SK-N-SH (cell line): ENCODE results near the gene AXIN1. TPM values are rescaled to one million over a fixed set of nuclear protein-coding genes. Genes with fewer than 3 reads are reported as not detected.

Experiments
- CTCF ChIA-PET: fragments of 300-600, 350-600 bp; formaldehyde crosslinking; extraction: SDS; loops from one replicate; lab custom pipeline; 2021; lab: Yijun Ruan, JAX
- POLR2A ChIA-PET: fragments of 350-600 bp; sonication (Branson Sonifier 250); formaldehyde crosslinking; extraction: SDS; loops from one replicate; lab custom pipeline; 2020; ENCODE audit warnings: antibody characterized with exemption, inconsistent platforms; lab: Yijun Ruan, JAX
- DNase-seq: peaks from one replicate; pipeline ENCODE4 v3.0.0; 2012
- H2AFZ ChIP-seq: fragments of 200-600 bp; sonication (generic); 2 replicates; pipeline ENCODE4 v1.8.1; 2016; ENCODE audit warnings: antibody characterized with exemption, mild to moderate bottlenecking, low read depth
- H3F3A ChIP-seq: fragments of 200-600 bp; sonication (generic); replicated peaks from 2 replicates; pipeline ENCODE3; 2016; ENCODE audit warnings: antibody characterized with exemption, mild to moderate bottlenecking; ENCODE audit not compliant: insufficient read depth
- H3K27ac ChIP-seq, 2 experiments: fragments of 200-500 bp in 1 of 2; fragments of 200-600 bp in 1 of 2; sonication (Bioruptor generic) in 1 of 2; sonication (generic), shearing (Covaris generic) in 1 of 2; 2 replicates each; pipeline versions ENCODE4 v1.5.1 to v1.6.1; 2014 to 2016; ENCODE audit warnings: low read depth in 2 of 2, inconsistent platforms in 1 of 2, low read length in 1 of 2, mild to moderate bottlenecking in 1 of 2, mixed read lengths in 1 of 2
- H3K27me3 ChIP-seq: fragments of 200-600 bp; sonication (generic), shearing (Covaris generic); 2 replicates; pipeline ENCODE4 v1.6.1; 2016; ENCODE audit warnings: mixed run types; ENCODE audit not compliant: insufficient read depth
- H3K36me3 ChIP-seq, 2 experiments: fragments of 200-500 bp in 1 of 2; fragments of 200-600 bp in 1 of 2; sonication (Bioruptor generic) in 1 of 2; sonication (generic) in 1 of 2; replicated peaks in 1 of 2; 2 replicates each; pipeline versions ENCODE3 to v1.5.1; 2014 to 2016; ENCODE audit warnings: low read length in 1 of 2, mild to moderate bottlenecking in 1 of 2; ENCODE audit not compliant: insufficient read depth in 2 of 2, control insufficient read depth in 1 of 2
- H3K4me1 ChIP-seq, 2 experiments: fragments of 200-500 bp in 1 of 2; fragments of 200-600 bp in 1 of 2; sonication (Bioruptor generic) in 1 of 2; sonication (generic), shearing (Covaris generic) in 1 of 2; 2 replicates each; pipeline versions ENCODE4 v1.5.1 to v1.6.1; 2014 to 2016; ENCODE audit warnings: low read depth in 1 of 2, low read length in 1 of 2, mixed run types in 1 of 2; ENCODE audit not compliant: insufficient read depth in 2 of 2, control insufficient read depth in 1 of 2
- H3K4me2 ChIP-seq: fragments of 200-600 bp; sonication (generic), shearing (Covaris generic); 2 replicates; pipeline ENCODE4 v1.6.1; 2017; ENCODE audit warnings: mixed run types
- H3K4me3 ChIP-seq, 2 experiments: fragments of 200-500 bp in 1 of 2; fragments of 200-600 bp in 1 of 2; sonication (Bioruptor generic) in 1 of 2; sonication (generic), shearing (Covaris generic) in 1 of 2; 2 replicates each; pipeline versions ENCODE4 v1.5.1 to v1.8.1; 2014 to 2016; ENCODE audit warnings: low read depth in 2 of 2, inconsistent platforms in 1 of 2, low read length in 1 of 2, mild to moderate bottlenecking in 1 of 2, mixed read lengths in 1 of 2, moderate library complexity in 1 of 2
- H3K79me2 ChIP-seq: fragments of 200-600 bp; sonication (generic); 2 replicates; pipeline ENCODE4 v1.8.1; 2017; ENCODE audit warnings: mild to moderate bottlenecking; ENCODE audit not compliant: insufficient read depth
- H3K9ac ChIP-seq: fragments of 200-600 bp; sonication (generic); 2 replicates; pipeline ENCODE4 v1.6.1; 2017; ENCODE audit warnings: mixed run types
- H3K9me2 ChIP-seq: fragments of 200-600 bp; sonication (generic); 2 replicates; pipeline ENCODE4 v1.6.1; 2017; ENCODE audit warnings: mixed run types
- H3K9me3 ChIP-seq: fragments of 200-600 bp; sonication (generic); 2 replicates; pipeline ENCODE4 v1.6.1; 2017; ENCODE audit warnings: mixed run types, mild to moderate bottlenecking, moderate library complexity
- H4K20me1 ChIP-seq: fragments of 200-600 bp; sonication (generic); 2 replicates; pipeline ENCODE4 v1.6.1; 2017; ENCODE audit warnings: mild to moderate bottlenecking, mixed run types; ENCODE audit not compliant: insufficient read depth
- CHD2 ChIP-seq: fragments of 150-350 bp; IDR thresholded peaks from 2 replicates; pipeline ENCODE4 v1.6.1; 2018; ENCODE audit warnings: low read length; ENCODE audit not compliant: partially characterized antibody
- EZH2phosphoT487 ChIP-seq: fragments of 200-600 bp; sonication (generic); IDR thresholded peaks from 2 replicates; pipeline ENCODE4 v1.6.1; 2017; ENCODE audit warnings: low read depth, mixed run types, mild to moderate bottlenecking, antibody characterized with exemption, moderate library complexity, borderline replicate concordance
- FOSL2 ChIP-seq: IDR thresholded peaks from 2 replicates; pipeline ENCODE4 v1.4.0; 2012; ENCODE audit warnings: low read depth, mild to moderate bottlenecking, moderate library complexity, borderline replicate concordance
- FOXM1 ChIP-seq: IDR thresholded peaks from 2 replicates; pipeline ENCODE4 v1.4.0; 2012; ENCODE audit warnings: low read depth, mild to moderate bottlenecking
- GABPA ChIP-seq: IDR thresholded peaks from 2 replicates; pipeline ENCODE4 v1.4.0; 2012; ENCODE audit warnings: low read depth, mild to moderate bottlenecking
- JUND ChIP-seq: IDR thresholded peaks from 2 replicates; pipeline ENCODE4 v1.4.0; 2012
- MEF2A ChIP-seq: IDR thresholded peaks from 2 replicates; pipeline ENCODE4 v1.4.0; 2012; ENCODE audit warnings: low read depth, borderline replicate concordance
- POLR2AphosphoS5 ChIP-seq: IDR thresholded peaks from 2 replicates; pipeline ENCODE4 v1.6.1; 2012; ENCODE audit warnings: low read depth, low read length
- RAD21 ChIP-seq: IDR thresholded peaks from 2 replicates; pipeline ENCODE4 v1.6.1; 2012; ENCODE audit warnings: mild to moderate bottlenecking, low read length
- RXRA ChIP-seq: IDR thresholded peaks from 2 replicates; pipeline ENCODE4 v1.4.0; 2012; ENCODE audit warnings: low read depth, mild to moderate bottlenecking, borderline replicate concordance
- SIN3A ChIP-seq: IDR thresholded peaks from 2 replicates; pipeline ENCODE4 v1.6.1; 2012; ENCODE audit warnings: low read depth, mild to moderate bottlenecking, low read length, moderate library complexity, borderline replicate concordance
- SMC3 ChIP-seq: IDR thresholded peaks from 2 replicates; pipeline ENCODE4 v1.6.1; 2012; ENCODE audit warnings: low read depth, low read length, improper control_type of control experiment
- YY1 ChIP-seq: IDR thresholded peaks from 2 replicates; pipeline ENCODE4 v1.4.0; 2012; ENCODE audit warnings: low read depth, mild to moderate bottlenecking
- WGBS: methylation state at CpG from one replicate; pipeline ENCODE4 v1.1.6; 2017; ENCODE audit warnings: low lambda C conversion rate; 5-methylcytosine and 5-hydroxymethylcytosine counted together
- polyA plus RNA-seq, 3 experiments: library from polyadenylated mRNA; depleted of rRNA; stranded (reverse); fragments of >200 nt; gene quantifications; 2 replicates each; pipeline ENCODE4 v1.2.3, GENCODE V29; 2012
- TF ChIP-seq, protein P1 (sequence below): IDR thresholded peaks from 2 replicates; pipeline ENCODE4; 2012
- TF ChIP-seq, protein P2 (sequence below): IDR thresholded peaks from 2 replicates; pipeline ENCODE4 v1.6.1; 2012; ENCODE audit warnings: mild to moderate bottlenecking, low read depth, low read length, moderate library complexity
- TF ChIP-seq, protein P3 (sequence below): fragments of 200-600 bp; sonication (generic); IDR thresholded peaks from 2 replicates; pipeline ENCODE4 v1.6.1; 2017; ENCODE audit warnings: antibody characterized with exemption, mild to moderate bottlenecking, moderate library complexity

Gene AXIN1
- polyA plus RNA-seq, 1 of the 3 experiments (the other 2 are of a cell fraction): 19.9 TPM

DNA sequence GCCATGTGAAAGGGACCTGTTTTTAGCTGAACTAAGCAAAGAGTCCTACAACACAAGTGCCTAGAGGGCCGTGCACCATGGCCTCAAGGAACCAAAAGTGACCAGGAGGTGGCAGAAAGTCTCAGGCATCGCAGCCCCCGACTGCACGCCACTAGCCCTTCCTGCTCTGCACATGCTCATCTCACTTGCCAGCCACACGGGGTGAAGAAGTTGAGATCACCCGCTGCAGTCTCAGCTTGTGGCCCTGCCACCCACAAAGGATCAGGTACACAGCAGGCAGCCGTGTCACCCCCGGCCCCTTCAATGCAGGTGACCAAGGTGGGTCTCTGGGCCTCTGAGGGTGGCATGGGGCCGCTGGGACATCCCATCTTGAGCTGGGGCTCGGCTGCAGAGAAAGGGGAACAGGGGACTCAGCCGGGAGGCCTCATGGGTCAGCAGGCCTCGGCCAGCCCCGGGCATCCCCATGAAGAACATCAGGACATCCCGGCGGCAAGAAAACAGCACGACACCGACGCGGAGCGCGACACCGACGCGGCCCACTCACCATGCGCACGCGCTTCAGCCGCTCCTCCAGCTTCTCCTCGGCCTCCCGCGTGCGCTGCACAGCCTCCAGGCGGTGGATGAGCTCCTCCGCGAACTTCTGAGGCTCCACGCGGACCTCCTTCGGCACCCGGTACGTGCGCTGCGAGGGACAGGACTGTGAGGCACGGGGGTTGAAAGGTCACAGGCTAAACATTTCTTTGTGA, 48.6 kb downstream of the AXIN1 start:
- H3K27me3 ChIP-seq: no peaks in the 10 kb centered on the region
- peaks cover 0 to 18% of the 10 kb centered on the region in 2 experiments for H3K36me3 ChIP-seq
- H3K4me2 ChIP-seq: no peak overlapping the region
- no peaks in the 10 kb centered on the region for H3K4me1 ChIP-seq
- POLR2A ChIA-PET: no interaction called here
- no peak overlapping the region for H3K27ac ChIP-seq
- H3K79me2 ChIP-seq: no peaks in the 10 kb centered on the region
- H3F3A ChIP-seq: no peaks in the 10 kb centered on the region
- H3K9me2 ChIP-seq: no peaks in the 10 kb centered on the region
- no peaks in the 10 kb centered on the region for H3K9me3 ChIP-seq
- no peak overlapping the region for H3K9ac ChIP-seq
- CTCF ChIA-PET: interaction anchor here (1.0 kb wide), 1 partner anchor 48 kb away, joined by 4 read pairs; the partner anchor contains the start of gene AXIN1
- no peak overlapping the region for H3K4me3 ChIP-seq
- no peak overlapping the region for H2AFZ ChIP-seq
- 96% methylated on average over 34 of the region's 43 CpGs for WGBS
- TF ChIP-seq SMC3 (0 out of 2 replicates have a peak, but pooled peaks have one; percentile 15), FOXM1 (no peak), GABPA (no peak), EZH2phosphoT487 (no peak), RAD21 (peak; percentile 43), SIN3A (no peak), JUND (no peak), POLR2AphosphoS5 (no peak), MEF2A (no peak), YY1 (no peak), RXRA (no peak), FOSL2 (no peak), CHD2 (no peak)
- TF ChIP-seq, protein P1, sequence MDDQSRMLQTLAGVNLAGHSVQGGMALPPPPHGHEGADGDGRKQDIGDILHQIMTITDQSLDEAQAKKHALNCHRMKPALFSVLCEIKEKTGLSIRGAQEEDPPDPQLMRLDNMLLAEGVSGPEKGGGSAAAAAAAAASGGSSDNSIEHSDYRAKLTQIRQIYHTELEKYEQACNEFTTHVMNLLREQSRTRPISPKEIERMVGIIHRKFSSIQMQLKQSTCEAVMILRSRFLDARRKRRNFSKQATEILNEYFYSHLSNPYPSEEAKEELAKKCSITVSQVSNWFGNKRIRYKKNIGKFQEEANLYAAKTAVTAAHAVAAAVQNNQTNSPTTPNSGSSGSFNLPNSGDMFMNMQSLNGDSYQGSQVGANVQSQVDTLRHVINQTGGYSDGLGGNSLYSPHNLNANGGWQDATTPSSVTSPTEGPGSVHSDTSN: no peak
- TF ChIP-seq, protein P2, sequence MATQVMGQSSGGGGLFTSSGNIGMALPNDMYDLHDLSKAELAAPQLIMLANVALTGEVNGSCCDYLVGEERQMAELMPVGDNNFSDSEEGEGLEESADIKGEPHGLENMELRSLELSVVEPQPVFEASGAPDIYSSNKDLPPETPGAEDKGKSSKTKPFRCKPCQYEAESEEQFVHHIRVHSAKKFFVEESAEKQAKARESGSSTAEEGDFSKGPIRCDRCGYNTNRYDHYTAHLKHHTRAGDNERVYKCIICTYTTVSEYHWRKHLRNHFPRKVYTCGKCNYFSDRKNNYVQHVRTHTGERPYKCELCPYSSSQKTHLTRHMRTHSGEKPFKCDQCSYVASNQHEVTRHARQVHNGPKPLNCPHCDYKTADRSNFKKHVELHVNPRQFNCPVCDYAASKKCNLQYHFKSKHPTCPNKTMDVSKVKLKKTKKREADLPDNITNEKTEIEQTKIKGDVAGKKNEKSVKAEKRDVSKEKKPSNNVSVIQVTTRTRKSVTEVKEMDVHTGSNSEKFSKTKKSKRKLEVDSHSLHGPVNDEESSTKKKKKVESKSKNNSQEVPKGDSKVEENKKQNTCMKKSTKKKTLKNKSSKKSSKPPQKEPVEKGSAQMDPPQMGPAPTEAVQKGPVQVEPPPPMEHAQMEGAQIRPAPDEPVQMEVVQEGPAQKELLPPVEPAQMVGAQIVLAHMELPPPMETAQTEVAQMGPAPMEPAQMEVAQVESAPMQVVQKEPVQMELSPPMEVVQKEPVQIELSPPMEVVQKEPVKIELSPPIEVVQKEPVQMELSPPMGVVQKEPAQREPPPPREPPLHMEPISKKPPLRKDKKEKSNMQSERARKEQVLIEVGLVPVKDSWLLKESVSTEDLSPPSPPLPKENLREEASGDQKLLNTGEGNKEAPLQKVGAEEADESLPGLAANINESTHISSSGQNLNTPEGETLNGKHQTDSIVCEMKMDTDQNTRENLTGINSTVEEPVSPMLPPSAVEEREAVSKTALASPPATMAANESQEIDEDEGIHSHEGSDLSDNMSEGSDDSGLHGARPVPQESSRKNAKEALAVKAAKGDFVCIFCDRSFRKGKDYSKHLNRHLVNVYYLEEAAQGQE: no peak
- TF ChIP-seq, protein P3, sequence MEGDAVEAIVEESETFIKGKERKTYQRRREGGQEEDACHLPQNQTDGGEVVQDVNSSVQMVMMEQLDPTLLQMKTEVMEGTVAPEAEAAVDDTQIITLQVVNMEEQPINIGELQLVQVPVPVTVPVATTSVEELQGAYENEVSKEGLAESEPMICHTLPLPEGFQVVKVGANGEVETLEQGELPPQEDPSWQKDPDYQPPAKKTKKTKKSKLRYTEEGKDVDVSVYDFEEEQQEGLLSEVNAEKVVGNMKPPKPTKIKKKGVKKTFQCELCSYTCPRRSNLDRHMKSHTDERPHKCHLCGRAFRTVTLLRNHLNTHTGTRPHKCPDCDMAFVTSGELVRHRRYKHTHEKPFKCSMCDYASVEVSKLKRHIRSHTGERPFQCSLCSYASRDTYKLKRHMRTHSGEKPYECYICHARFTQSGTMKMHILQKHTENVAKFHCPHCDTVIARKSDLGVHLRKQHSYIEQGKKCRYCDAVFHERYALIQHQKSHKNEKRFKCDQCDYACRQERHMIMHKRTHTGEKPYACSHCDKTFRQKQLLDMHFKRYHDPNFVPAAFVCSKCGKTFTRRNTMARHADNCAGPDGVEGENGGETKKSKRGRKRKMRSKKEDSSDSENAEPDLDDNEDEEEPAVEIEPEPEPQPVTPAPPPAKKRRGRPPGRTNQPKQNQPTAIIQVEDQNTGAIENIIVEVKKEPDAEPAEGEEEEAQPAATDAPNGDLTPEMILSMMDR: no peak
- H4K20me1 ChIP-seq: no peaks in the 10 kb centered on the region
- DNase-seq: no peak
